WTC11 (cell line): ENCODE measurements around the gene SLC44A5. TPM values are rescaled to one million over a fixed set of nuclear protein-coding genes. Genes with fewer than 3 reads are reported as not detected.
A peak's percentile ranks its signal among the peaks of the same experiment; 100 is the strongest.

Experiments used
- ATAC-seq: fragments of 200-7000 bp; cut with Tn5 transposase; 2 replicates; pipeline ENCODE4 v1.10.0; 2021; ENCODE audit warnings: mild to moderate bottlenecking, moderate library complexity
- CTCF ChIA-PET: fragments of 300-600 bp; sonication (Branson Sonifier 250); formaldehyde crosslinking; loops from one replicate; lab custom pipeline; 2021; ENCODE audit warnings: antibody characterized with exemption; lab: Charles Lee
- POLR2A ChIA-PET: fragments of 350-600 bp; sonication (Branson Sonifier 250); formaldehyde crosslinking; loops from one replicate; lab custom pipeline; 2021; ENCODE audit warnings: antibody characterized with exemption; lab: Charles Lee
- DNase-seq: peaks from one replicate; pipeline ENCODE4 v3.0.0; 2021; ENCODE audit warnings: low spot score
- H3K27ac Mint-ChIP-seq: 2 replicates; pipeline ENCODE4 v1.8.0; 2021; ENCODE audit warnings: mixed read lengths
- H3K27me3 Mint-ChIP-seq: 2 replicates; pipeline ENCODE4 v1.8.0; 2021; ENCODE audit warnings: low read depth, mild to moderate bottlenecking, moderate library complexity, mixed read lengths
- H3K36me3 Mint-ChIP-seq: 2 replicates; pipeline ENCODE4 v1.8.0; 2021; ENCODE audit warnings: mixed read lengths
- H3K4me1 Mint-ChIP-seq: 2 replicates; pipeline ENCODE4 v1.8.0; 2022; ENCODE audit warnings: mixed read lengths
- H3K4me3 Mint-ChIP-seq: 2 replicates; pipeline ENCODE4 v1.8.0; 2021; ENCODE audit warnings: mild to moderate bottlenecking, moderate library complexity, mixed read lengths
- H3K9me3 Mint-ChIP-seq: 2 replicates; pipeline ENCODE4 v1.8.0; 2021; ENCODE audit warnings: mixed read lengths
- ATF3 ChIP-seq: sonication (generic); formaldehyde crosslinking; conservative IDR thresholded peaks from 2 replicates; pipeline ENCODE4 v1.8.1; 2022; ENCODE audit warnings: mild to moderate bottlenecking, missing genetic modification reagents
- CBFB ChIP-seq: sonication (generic); formaldehyde crosslinking; IDR thresholded peaks from 2 replicates; pipeline ENCODE4 v1.8.1; 2022; ENCODE audit warnings: mild to moderate bottlenecking, low read depth, missing genetic modification reagents
- CDX4 ChIP-seq: fragments of 250-450 bp; sonication (Bioruptor Pico); IDR thresholded peaks from 2 replicates; pipeline ENCODE4 v1.9.0; 2021; ENCODE audit warnings: moderate library complexity, mild to moderate bottlenecking, inconsistent platforms, borderline replicate concordance
- CTCF ChIP-seq: fragments of 200-600 bp; IDR thresholded peaks from 2 replicates; pipeline ENCODE4 v1.8.0; 2022; ENCODE audit warnings: antibody characterized with exemption
- ELF4 ChIP-seq: sonication (generic); formaldehyde crosslinking; IDR thresholded peaks from 2 replicates; pipeline ENCODE4 v1.8.1; 2022; ENCODE audit warnings: low read depth, mild to moderate bottlenecking, moderate library complexity, missing genetic modification reagents
- GRHL2 ChIP-seq: fragments of 250-450 bp; sonication (Bioruptor Pico); IDR thresholded peaks from 2 replicates; pipeline ENCODE4 v1.8.0; 2022; ENCODE audit warnings: mild to moderate bottlenecking, moderate library complexity; ENCODE audit not compliant: insufficient replicate concordance, severe bottlenecking
- GTF2I ChIP-seq: fragments of 250-450 bp; sonication (Bioruptor Pico); conservative IDR thresholded peaks from 2 replicates; pipeline ENCODE4 v1.4.0; 2021; ENCODE audit warnings: mild to moderate bottlenecking
- IRF2 ChIP-seq: sonication (generic); formaldehyde crosslinking; IDR thresholded peaks from 2 replicates; pipeline ENCODE4 v1.8.0; 2022; ENCODE audit warnings: low read depth, missing genetic modification reagents, borderline replicate concordance
- NR3C1 ChIP-seq: sonication (generic); formaldehyde crosslinking; conservative IDR thresholded peaks from 2 replicates; pipeline ENCODE4 v1.8.1; 2023; ENCODE audit warnings: low read depth, mild to moderate bottlenecking, missing genetic modification reagents
- ZBTB43 ChIP-seq: sonication (generic); formaldehyde crosslinking; IDR thresholded peaks from 2 replicates; pipeline ENCODE4 v1.8.1; 2023; ENCODE audit warnings: mild to moderate bottlenecking, missing genetic modification reagents
- ZNF121 ChIP-seq: sonication (generic); formaldehyde crosslinking; IDR thresholded peaks from 2 replicates; pipeline ENCODE4 v1.8.0; 2023; ENCODE audit warnings: missing genetic modification reagents
- ZNF219 ChIP-seq: sonication (generic); formaldehyde crosslinking; IDR thresholded peaks from 2 replicates; pipeline ENCODE4 v1.8.0; 2023; ENCODE audit warnings: missing genetic modification reagents, mild to moderate bottlenecking, borderline replicate concordance
- ZNF232 ChIP-seq: sonication (generic); formaldehyde crosslinking; IDR thresholded peaks from 2 replicates; pipeline ENCODE4 v1.8.0; 2022; ENCODE audit warnings: mild to moderate bottlenecking, missing genetic modification reagents
- ZNF416 ChIP-seq: fragments of 250-450 bp; sonication (Bioruptor Pico); IDR thresholded peaks from 2 replicates; pipeline ENCODE4 v1.9.0; 2021; ENCODE audit warnings: mild to moderate bottlenecking, inconsistent platforms
- ZNF423 ChIP-seq: fragments of 250-450 bp; sonication (Bioruptor Pico); IDR thresholded peaks from 2 replicates; pipeline ENCODE4 v2.1.2; 2022; ENCODE audit warnings: mild to moderate bottlenecking, moderate library complexity
- ZNF532 ChIP-seq: fragments of 250-450 bp; sonication (Bioruptor Pico); IDR thresholded peaks from 2 replicates; pipeline ENCODE4 v1.9.0; 2021; ENCODE audit warnings: mild to moderate bottlenecking, borderline replicate concordance
- ZNF671 ChIP-seq: fragments of 250-450 bp; sonication (Bioruptor Pico); IDR thresholded peaks from 2 replicates; pipeline ENCODE4 v1.8.0; 2021; ENCODE audit warnings: mild to moderate bottlenecking
- total RNA-seq: library from RNA; stranded (reverse); gene quantifications from 3 replicates; pipeline ENCODE4 v1.2.3, GENCODE V29; 2021

The SLC44A5 gene
- total RNA-seq, 1 experiment from 2014 or later = 1.8 TPM

GRCh38 chr1:75233302-75233929 lies 377.5 kb downstream of the SLC44A5 start:
- peak; percentile 87 for ATAC-seq
- H3K27me3 Mint-ChIP-seq = no peaks in the 10 kb centered on the region
- CTCF ChIA-PET = interaction anchor here (0.6 to 1.9 kb wide), 21 partner anchors 8 to 466 kb away, joined by 3 to 17 read pairs (median 5); no protein-coding TSS in a partner anchor
- H3K36me3 Mint-ChIP-seq = no peaks in the 10 kb centered on the region
- TF ChIP-seq CTCF = peak; percentile 69
- TF ChIP-seq ZNF416 (CRISPR knock-in tag) = no peak
- no peak overlapping the region for H3K27ac Mint-ChIP-seq
- POLR2A ChIA-PET = no interaction called here
- H3K9me3 Mint-ChIP-seq = no peaks in the 10 kb centered on the region
- H3K4me3 Mint-ChIP-seq = no peak overlapping the region
- DNase-seq = no peak
- no peaks in the 10 kb centered on the region for H3K4me1 Mint-ChIP-seq

- no peaks in the 10 kb centered on the region for H3K4me1 Mint-ChIP-seq
- H3K27ac Mint-ChIP-seq = no peak overlapping the region
- no peaks in the 10 kb centered on the region for H3K9me3 Mint-ChIP-seq
- no peak overlapping the region for H3K4me3 Mint-ChIP-seq
- POLR2A ChIA-PET = no interaction called here
- DNase-seq = no peak
- TF ChIP-seq ZNF121 (no peak), ZNF671 (CRISPR knock-in tag) (no peak), ZNF219 (CRISPR knock-in tag) (no peak), CDX4 (CRISPR knock-in tag) (no peak), NR3C1 (CRISPR knock-in tag) (no peak), IRF2 (CRISPR knock-in tag) (no peak), ZBTB43 (no peak), ZNF532 (CRISPR knock-in tag) (no peak), ZNF232 (CRISPR knock-in tag) (no peak), GRHL2 (CRISPR knock-in tag) (no peak)
- no peak for ATAC-seq
- CTCF ChIA-PET = interaction anchor here (2.0 kb wide), 1 partner anchor 13 kb away, joined by 5 read pairs; no protein-coding TSS in a partner anchor
- H3K27me3 Mint-ChIP-seq = no peaks in the 10 kb centered on the region
- H3K36me3 Mint-ChIP-seq = no peaks in the 10 kb centered on the region
These were observed 390.8 kb downstream of the SLC44A5 start for GRCh38 chr1:75220072-75220471.

GRCh38 chr1:75214017-75214416 lies 396.9 kb downstream of the SLC44A5 start:
- H3K27ac Mint-ChIP-seq = no peak overlapping the region
- CTCF ChIA-PET = no interaction called here
- H3K4me3 Mint-ChIP-seq = no peak overlapping the region
- ATAC-seq = no peak
- DNase-seq = no peak
- no peaks in the 10 kb centered on the region for H3K36me3 Mint-ChIP-seq
- no peaks in the 10 kb centered on the region for H3K27me3 Mint-ChIP-seq
- TF ChIP-seq CBFB (CRISPR knock-in tag) = no peak
- TF ChIP-seq GTF2I (CRISPR knock-in tag) = no peak
- no peak for TF ChIP-seq ATF3
- TF ChIP-seq ZNF423 (CRISPR knock-in tag) = no peak
- TF ChIP-seq ELF4 (CRISPR knock-in tag) = no peak
- TF ChIP-seq, all 79 proteins: peak for 0
- POLR2A ChIA-PET = no interaction called here
- Mint-ChIP-seq H3K9me3 (no peaks in the 10 kb centered on the region), H3K4me1 (no peaks in the 10 kb centered on the region)
